Pons (tissue), 1 donor: ENCODE measurements around the gene AGMO.
A peak's percentile ranks its signal among the peaks of the same experiment; 100 is the strongest.

Experiments
- DNase-seq: peaks from one replicate; pipeline ENCODE4 v3.0.0-alpha.2; 2016; ENCODE audit warnings: low spot score

Gene AGMO

GRCh38 chr7:15457990-15458955 is 103.5 kb downstream of the AGMO start:
- DNase-seq: no peak

GRCh38 chr7:15452670-15453069 is 109.1 kb downstream of the AGMO start:
- DNase-seq: no peak

- peak; percentile 28 for DNase-seq
These were observed 115.1 kb downstream of the AGMO start for GRCh38 chr7:15446722-15447121.

- DNase-seq: no peak
These were observed 115.5 kb downstream of the AGMO start for GRCh38 chr7:15446280-15446679.

GRCh38 chr7:15441915-15442314 is 119.9 kb downstream of the AGMO start:
- no peak for DNase-seq

- no peak for DNase-seq
These were observed 121.3 kb downstream of the AGMO start for GRCh38 chr7:15440482-15440881.

GRCh38 chr7:15439853-15440252 is 122.0 kb downstream of the AGMO start:
- DNase-seq: no peak

GRCh38 chr7:15433151-15433550 is 128.7 kb downstream of the AGMO start:
- DNase-seq: no peak

GRCh38 chr7:15430911-15431310 is 130.9 kb downstream of the AGMO start:
- no peak for DNase-seq

- no peak for DNase-seq
These were observed 131.6 kb downstream of the AGMO start for GRCh38 chr7:15430191-15430590.

- DNase-seq: no peak
These were observed 137.3 kb downstream of the AGMO start for GRCh38 chr7:15424468-15424867.

GRCh38 chr7:15419596-15419995 is 142.2 kb downstream of the AGMO start:
- DNase-seq: no peak

- no peak for DNase-seq
These were observed 143.6 kb downstream of the AGMO start for GRCh38 chr7:15418264-15418663.

GRCh38 chr7:15417341-15417988 is 144.3 kb downstream of the AGMO start:
- DNase-seq: no peak

GRCh38 chr7:15411019-15411418 is 150.8 kb downstream of the AGMO start:
- DNase-seq: no peak

GRCh38 chr7:15407910-15408309 is 153.9 kb downstream of the AGMO start:
- no peak for DNase-seq

- DNase-seq: no peak
These were observed 158.1 kb downstream of the AGMO start for GRCh38 chr7:15403751-15404150.

- no peak for DNase-seq
These were observed 158.5 kb downstream of the AGMO start for GRCh38 chr7:15403315-15403714.

- no peak for DNase-seq
These were observed 159.2 kb downstream of the AGMO start for GRCh38 chr7:15402436-15403136.

- DNase-seq: no peak
These were observed 161.4 kb downstream of the AGMO start for GRCh38 chr7:15400440-15400839.

- DNase-seq: no peak
These were observed 162.4 kb downstream of the AGMO start for GRCh38 chr7:15399441-15399840.

GRCh38 chr7:15397922-15398760 is 163.7 kb downstream of the AGMO start:
- DNase-seq: no peak
